NCI-H146 treated with DMSO at 0.1 percent for 48 hours (cell line): ENCODE data around the gene STK11IP.

ENCODE experiments used
- DNase-seq: peaks from one replicate; lab custom pipeline; 2025; ENCODE audit not compliant: unreplicated experiment; lab: John Stamatoyannopoulos, UW

STK11IP gene

GRCh38 chr2:219631406-219631891, 33.8 kb downstream of the STK11IP start:
- no peak for DNase-seq

- DNase-seq = no peak
Measured at GRCh38 chr2:219631904-219632759, 34.5 kb downstream of the STK11IP start.

- no peak for DNase-seq
Measured at GRCh38 chr2:219632760-219633105, 35.1 kb downstream of the STK11IP start.

GRCh38 chr2:219633276-219634065, 35.8 kb downstream of the STK11IP start:
- no peak for DNase-seq

GRCh38 chr2:219634171-219634940, 36.7 kb downstream of the STK11IP start:
- no peak for DNase-seq

GRCh38 chr2:219634951-219635751, 37.5 kb downstream of the STK11IP start:
- no peak for DNase-seq

GRCh38 chr2:219636144-219636915, 38.7 kb downstream of the STK11IP start:
- DNase-seq = no peak

- DNase-seq = no peak
Measured at GRCh38 chr2:219636941-219637841, 39.5 kb downstream of the STK11IP start.

- DNase-seq = no peak
Measured at GRCh38 chr2:219637842-219638185, 40.2 kb downstream of the STK11IP start.

- DNase-seq = no peak
Measured at GRCh38 chr2:219638217-219638947, 40.7 kb downstream of the STK11IP start.

- no peak for DNase-seq
Measured at GRCh38 chr2:219638948-219639755, 41.5 kb downstream of the STK11IP start.

GRCh38 chr2:219641390-219642068, 43.9 kb downstream of the STK11IP start:
- DNase-seq = no peak

GRCh38 chr2:219642069-219642454, 44.4 kb downstream of the STK11IP start:
- DNase-seq = no peak

GRCh38 chr2:219642465-219643083, 44.9 kb downstream of the STK11IP start:
- DNase-seq = peak; percentile 55

- no peak for DNase-seq
Measured at GRCh38 chr2:219643084-219643473, 45.4 kb downstream of the STK11IP start.

- no peak for DNase-seq
Measured at GRCh38 chr2:219643788-219644398, 46.2 kb downstream of the STK11IP start.
